H1 (cell line): ENCODE data around the gene ASAP3. TPM values are rescaled to one million over a fixed set of nuclear protein-coding genes. Genes with fewer than 3 reads are reported as not detected.

ENCODE experiments used
- CTCF ChIA-PET: fragments of 300-600 bp; sonication (Branson Sonifier 250); formaldehyde crosslinking; loops from one replicate; lab custom pipeline; 2021; ENCODE audit not compliant: partially characterized antibody; lab: Charles Lee
- POLR2A ChIA-PET: fragments of 300-600 bp; sonication (Branson Sonifier 250); formaldehyde crosslinking; loops from one replicate; lab custom pipeline; 2021; ENCODE audit warnings: inconsistent platforms; ENCODE audit not compliant: partially characterized antibody; lab: Charles Lee
- DNase-seq, 2 experiments: peaks; one replicate each; pipeline versions ENCODE4 v3.0.0 to v3.0.0-alpha.2; 2010 to 2022; ENCODE audit warnings: low spot score in 2 of 2, low read depth in 1 of 2, mixed read lengths in 1 of 2
- FAIRE-seq: peaks from 2 replicates; lab custom pipeline; 2011; peaks lifted over from hg19 to GRCh38; lab: Jason Lieb, UNC
- H2AFZ ChIP-seq: 2 replicates; pipeline ENCODE4 v1.8.1; 2012; ENCODE audit warnings: low read length, inconsistent platforms
- H2AK5ac ChIP-seq: 2 replicates; pipeline ENCODE4 v1.6.1; 2013; ENCODE audit warnings: low read depth, low read length
- H2BK120ac ChIP-seq: replicated peaks from 2 replicates; pipeline ENCODE3; 2013; ENCODE audit warnings: low read depth, low read length, inconsistent platforms
- H2BK12ac ChIP-seq: 2 replicates; pipeline ENCODE4 v1.6.1; 2013; ENCODE audit warnings: low read depth, low read length
- H2BK15ac ChIP-seq: 2 replicates; pipeline ENCODE4 v1.6.1; 2013; ENCODE audit warnings: low read length
- H2BK20ac ChIP-seq: 2 replicates; pipeline ENCODE4 v1.6.1; 2013; ENCODE audit warnings: low read length
- H2BK5ac ChIP-seq: 2 replicates; pipeline ENCODE4 v1.6.1; 2013; ENCODE audit warnings: low read depth, low read length
- H3K14ac ChIP-seq: 2 replicates; pipeline ENCODE4 v1.6.1; 2013; ENCODE audit warnings: inconsistent platforms; ENCODE audit not compliant: insufficient read length
- H3K18ac ChIP-seq: 2 replicates; pipeline ENCODE4 v1.6.1; 2013; ENCODE audit warnings: low read length; ENCODE audit errors: extremely low read depth
- H3K23ac ChIP-seq: 2 replicates; pipeline ENCODE4 v1.6.1; 2013; ENCODE audit warnings: inconsistent platforms; ENCODE audit not compliant: insufficient read length
- H3K23me2 ChIP-seq: 2 replicates; pipeline ENCODE4 v1.6.1; 2013; ENCODE audit warnings: low read depth, low read length
- H3K27ac ChIP-seq: 2 replicates; pipeline ENCODE4 v1.6.1; 2011; ENCODE audit warnings: low read depth, low read length, inconsistent platforms
- H3K27me3 ChIP-seq, 4 experiments: replicated peaks in 1 of 4; 1 replicate in 1 of 4; 2 replicates in 3 of 4; pipeline versions ENCODE4 v1.6.1 to v1.8.1; 2011 to 2013; ENCODE audit warnings: low read length in 3 of 4, mild to moderate bottlenecking in 3 of 4, inconsistent platforms in 2 of 4, mixed read lengths in 2 of 4, moderate library complexity in 1 of 4; ENCODE audit not compliant: control insufficient read depth in 3 of 4, insufficient read depth in 3 of 4; ENCODE audit errors: extremely low read depth in 1 of 4
- H3K36me3 ChIP-seq, 4 experiments: 2 replicates each; pipeline versions ENCODE4 v1.6.1 to v1.8.1; 2011 to 2013; ENCODE audit warnings: mild to moderate bottlenecking in 4 of 4, low read length in 3 of 4, moderate library complexity in 2 of 4, control low read depth in 1 of 4, inconsistent platforms in 1 of 4; ENCODE audit not compliant: insufficient read depth in 4 of 4, control insufficient read depth in 2 of 4
- H3K4ac ChIP-seq: replicated peaks from 2 replicates; pipeline ENCODE3; 2013; ENCODE audit warnings: low read length, low read depth, mixed read lengths, inconsistent platforms; ENCODE audit not compliant: insufficient read length
- H3K4me1 ChIP-seq, 4 experiments: replicated peaks in 1 of 4; 1 replicate in 1 of 4; 2 replicates in 3 of 4; pipeline versions ENCODE4 v1.6.1 to v1.8.1; 2011 to 2013; ENCODE audit warnings: low read length in 3 of 4, inconsistent platforms in 2 of 4, mixed read lengths in 1 of 4; ENCODE audit not compliant: insufficient read depth in 4 of 4, control insufficient read depth in 3 of 4
- H3K4me2 ChIP-seq, 2 experiments: 2 replicates each; pipeline versions ENCODE4 v1.6.1 to v1.8.1; 2011 to 2013; ENCODE audit warnings: low read depth in 2 of 2, low read length in 2 of 2, control low read depth in 1 of 2, inconsistent platforms in 1 of 2, mild to moderate bottlenecking in 1 of 2; ENCODE audit not compliant: insufficient read depth in 1 of 2
- H3K4me3 ChIP-seq, 4 experiments: fragments of 200-600, 300-600 bp in 1 of 4; sonication (generic), shearing (Covaris generic), sonication (Bioruptor Twin) in 1 of 4; 2 replicates each; pipeline versions ENCODE4 v1.5.1 to v1.8.1; 2011 to 2016; ENCODE audit warnings: low read length in 4 of 4, low read depth in 3 of 4, control low read depth in 2 of 4, inconsistent platforms in 2 of 4, mild to moderate bottlenecking in 2 of 4, mixed read lengths in 1 of 4, moderate library complexity in 1 of 4; ENCODE audit not compliant: insufficient read depth in 2 of 4; ENCODE audit errors: extremely low read depth in 1 of 4
- H3K56ac ChIP-seq: replicated peaks from 2 replicates; pipeline ENCODE3; 2013; ENCODE audit warnings: low read depth, mild to moderate bottlenecking, mixed read lengths, low read length, inconsistent platforms; ENCODE audit not compliant: insufficient read length
- H3K79me1 ChIP-seq: 2 replicates; pipeline ENCODE4 v1.6.1; 2013; ENCODE audit warnings: low read depth, low read length, control low read depth
- H3K79me2 ChIP-seq, 2 experiments: 2 replicates each; pipeline versions ENCODE4 v1.6.1 to v1.8.1; 2012 to 2013; ENCODE audit warnings: low read length in 2 of 2, mild to moderate bottlenecking in 2 of 2, inconsistent platforms in 1 of 2; ENCODE audit not compliant: insufficient read depth in 2 of 2, control insufficient read depth in 1 of 2
- H3K9ac ChIP-seq, 4 experiments: replicated peaks in 1 of 4; 1 replicate in 1 of 4; 2 replicates in 3 of 4; pipeline versions ENCODE4 v1.6.1 to v1.8.1; 2011 to 2013; ENCODE audit warnings: low read depth in 3 of 4, low read length in 3 of 4, control low read depth in 2 of 4, mild to moderate bottlenecking in 2 of 4, moderate library complexity in 2 of 4, inconsistent platforms in 1 of 4; ENCODE audit errors: extremely low read depth in 1 of 4
- H3K9me3 ChIP-seq, 2 experiments: 2 replicates each; pipeline versions ENCODE4 v1.6.1 to v1.8.1; 2012 to 2013; ENCODE audit warnings: mild to moderate bottlenecking in 2 of 2, moderate library complexity in 2 of 2, control low read depth in 1 of 2, inconsistent platforms in 1 of 2, low read depth in 1 of 2, low read length in 1 of 2, mixed read lengths in 1 of 2; ENCODE audit not compliant: insufficient read depth in 2 of 2
- H4K20me1 ChIP-seq, 2 experiments: replicated peaks in 1 of 2; 2 replicates each; pipeline versions ENCODE3 to v1.8.1; 2011 to 2013; ENCODE audit warnings: inconsistent platforms in 2 of 2, low read length in 2 of 2, mild to moderate bottlenecking in 1 of 2; ENCODE audit not compliant: insufficient read depth in 2 of 2, control insufficient read depth in 1 of 2
- H4K5ac ChIP-seq: 2 replicates; pipeline ENCODE4 v1.6.1; 2013; ENCODE audit warnings: low read length, low read depth, mixed read lengths, inconsistent platforms; ENCODE audit not compliant: insufficient read length
- H4K8ac ChIP-seq: 2 replicates; pipeline ENCODE4 v1.8.0; 2013; ENCODE audit warnings: mild to moderate bottlenecking, moderate library complexity, low read length, inconsistent platforms; ENCODE audit not compliant: insufficient read depth; ENCODE audit errors: extremely low read depth
- H4K91ac ChIP-seq: replicated peaks from 2 replicates; pipeline ENCODE3; 2013; ENCODE audit warnings: low read length, mixed read lengths, inconsistent platforms; ENCODE audit not compliant: insufficient read length
- ATF3 ChIP-seq: IDR thresholded peaks from 2 replicates; pipeline ENCODE4 v1.6.1; 2011; ENCODE audit warnings: low read depth, mild to moderate bottlenecking, low read length; ENCODE audit not compliant: insufficient read depth
- CBX8 ChIP-seq: fragments of 300-800, 300-1000 bp; sonication (generic); IDR thresholded peaks from 2 replicates; pipeline ENCODE4 v1.7.1; 2016; ENCODE audit warnings: low read depth, low read length, borderline replicate concordance
- FOSL1 ChIP-seq: IDR thresholded peaks from 2 replicates; pipeline ENCODE4 v1.6.1; 2011; ENCODE audit warnings: mild to moderate bottlenecking, low read depth, low read length, moderate library complexity; ENCODE audit not compliant: insufficient read depth
- JUND ChIP-seq: IDR thresholded peaks from 2 replicates; pipeline ENCODE4 v1.6.1; 2011; ENCODE audit warnings: mild to moderate bottlenecking, improper control_type of control experiment, low read length
- KDM4A ChIP-seq: IDR thresholded peaks from one replicate; pipeline ENCODE4 v1.7.1; 2012; ENCODE audit warnings: low read depth, mild to moderate bottlenecking, moderate library complexity, low read length, inconsistent platforms; ENCODE audit not compliant: severe bottlenecking
- POLR2A ChIP-seq, 2 experiments: IDR thresholded peaks; 1 replicate in 1 of 2; 2 replicates in 1 of 2; pipeline ENCODE4 v1.6.1; 2011; ENCODE audit warnings: low read depth in 2 of 2, low read length in 2 of 2, mild to moderate bottlenecking in 2 of 2; ENCODE audit errors: control extremely low read depth in 1 of 2
- SP1 ChIP-seq: IDR thresholded peaks from 2 replicates; pipeline ENCODE4 v1.6.1; 2011; ENCODE audit warnings: low read depth, low read length
- SP2 ChIP-seq: IDR thresholded peaks from 2 replicates; pipeline ENCODE4 v1.6.1; 2012; ENCODE audit warnings: mild to moderate bottlenecking, low read length, inconsistent platforms
- WGBS, 2 experiments: shearing (Covaris generic) in 1 of 2; methylation state at CpG; one replicate each; pipeline versions ENCODE4 v1.1.6 to v1.1.7; 2013 to 2015; ENCODE audit warnings: low lambda C conversion rate in 2 of 2, mixed read lengths in 2 of 2, inconsistent platforms in 1 of 2, low coverage in 1 of 2, missing lambda C conversion rate in 1 of 2; ENCODE audit not compliant: insufficient replicate concordance in 2 of 2, insufficient coverage in 1 of 2, insufficient read length in 1 of 2; ENCODE audit errors: extremely low coverage in 1 of 2, missing lambda C conversion rate in 1 of 2; 5-methylcytosine and 5-hydroxymethylcytosine counted together
- polyA plus RNA-seq, 7 experiments: library from polyadenylated mRNA; depleted of rRNA in 3 of 7; stranded (reverse) in 5 of 7; unstranded in 2 of 7; fragments of >200 nt in 5 of 7; fragments of 200-250 nt in 2 of 7; gene quantifications; 1 replicate in 5 of 7; 2 replicates in 1 of 7; 4 replicates in 1 of 7; pipeline versions ENCODE4 v1.2.1 to v1.2.3, GENCODE V29; 2011 to 2013; ENCODE audit warnings: missing spikeins in 2 of 7, mixed read lengths in 2 of 7
- total RNA-seq: library from RNA; stranded (reverse); fragmentation: NEBNext Ultra II Directional; extraction: Animal tissue kit (Norgen Biotek cat#: 25700); gene quantifications from 2 replicates; pipeline ENCODE4 v1.2.1, GENCODE V29; 2021

Gene ASAP3
- total and polyA plus RNA-seq, 2 of the 8 experiments (the other 6 are each of a cell fraction or from before 2014, with no cell fraction given): 53.1 to 58.0 TPM

- no peak overlapping the region for H3K9ac ChIP-seq
- no peak overlapping the region for H2BK5ac ChIP-seq
- H2AK5ac ChIP-seq: no peak overlapping the region
- H3K23me2 ChIP-seq: no peaks in the 10 kb centered on the region
- DNase-seq (no peak), FAIRE-seq (no peak)
- H3K4me2 ChIP-seq: no peak overlapping the region
- no peaks in the 10 kb centered on the region for H3K79me2 ChIP-seq
- H2BK120ac ChIP-seq: no peak overlapping the region
- H3K23ac ChIP-seq: no peak overlapping the region
- no peaks in the 10 kb centered on the region for H3K9me3 ChIP-seq
- no peak overlapping the region for H2BK12ac ChIP-seq
- no peak overlapping the region for H4K91ac ChIP-seq
- no peak overlapping the region for H2AFZ ChIP-seq
- H3K79me1 ChIP-seq: no peaks in the 10 kb centered on the region
- H4K5ac ChIP-seq: no peak overlapping the region
- POLR2A ChIA-PET: interaction anchor here (1.2 kb wide), 1 partner anchor 15 kb away, joined by 3 read pairs; no protein-coding TSS in a partner anchor
- no peaks in the 10 kb centered on the region for H3K4me1 ChIP-seq
- no peak overlapping the region for H4K8ac ChIP-seq
- H3K14ac ChIP-seq: no peak overlapping the region
- no peak overlapping the region for H3K27ac ChIP-seq
- H3K18ac ChIP-seq: no peak overlapping the region
- H3K27me3 ChIP-seq: no peaks in the 10 kb centered on the region
- peaks cover 0 to 16% (median 8%) of the 10 kb centered on the region in 4 experiments; a peak in 3 of 8 replicates for H3K36me3 ChIP-seq
- H3K4me3 ChIP-seq: no peak overlapping the region
- H2BK20ac ChIP-seq: no peak overlapping the region
- CTCF ChIA-PET: interaction anchor here (0.9 to 1.8 kb wide), 2 partner anchors 13 to 39 kb away, joined by 3 to 10 read pairs; no protein-coding TSS in a partner anchor
- no peak overlapping the region for H2BK15ac ChIP-seq
- peaks cover 1 to 2% of the 10 kb centered on the region in 2 experiments for H4K20me1 ChIP-seq
- no peak overlapping the region for H3K4ac ChIP-seq
- WGBS, 2 experiments: 82% methylated on average over 3 of the region's 3 CpGs; no CpG with 5 or more reads in 1 of the 2 experiments
- H3K56ac ChIP-seq: no peak overlapping the region
- TF ChIP-seq SP2: no peak
- no peak for TF ChIP-seq JUND
- no peak for TF ChIP-seq FOSL1
- no peak for TF ChIP-seq POLR2A (IDR thresholded peaks at IDR 0.05; ENCODE audit: control extremely low read depth in 1 of 2, low read depth in 2 of 2, low read length in 2 of 2)
- TF ChIP-seq ATF3: no peak
- no peak for TF ChIP-seq KDM4A
- TF ChIP-seq SP1: no peak
- TF ChIP-seq CBX8: no peak
Measured at GRCh38 chr1:23442751-23443150, 41.2 kb downstream of the ASAP3 start.
